MM.1S (cell line): ENCODE measurements around the gene ZPR1.

ENCODE experiments used
- DNase-seq: peaks from one replicate; pipeline ENCODE4 v3.0.0-alpha.2; 2015
- H2AFZ ChIP-seq: fragments of 300-600 bp; sonication (generic); 2 replicates; pipeline ENCODE4 v1.6.0; 2016; ENCODE audit warnings: antibody characterized with exemption, low read length
- H3F3A ChIP-seq: fragments of 300-600 bp; sonication (generic); 2 replicates; pipeline ENCODE4 v1.6.1; 2016; ENCODE audit warnings: mild to moderate bottlenecking, antibody characterized with exemption, low read length, moderate library complexity, mixed read lengths; ENCODE audit not compliant: insufficient read depth
- H3K27ac ChIP-seq: fragments of 300-600 bp; sonication (generic); 2 replicates; pipeline ENCODE4 v1.5.1; 2016; ENCODE audit warnings: mild to moderate bottlenecking, low read length
- H3K27me3 ChIP-seq: fragments of 300-600 bp; sonication (generic); replicated peaks from 2 replicates; pipeline ENCODE4 v1.6.0; 2016; ENCODE audit warnings: low read length; ENCODE audit not compliant: insufficient read depth
- H3K36me3 ChIP-seq: fragments of 300-600 bp; sonication (generic); replicated peaks from 2 replicates; pipeline ENCODE4 v1.6.1; 2016; ENCODE audit warnings: mild to moderate bottlenecking, low read length, mixed read lengths; ENCODE audit not compliant: insufficient read depth
- H3K4me1 ChIP-seq: fragments of 300-600 bp; sonication (generic); 2 replicates; pipeline ENCODE4 v1.6.1; 2016; ENCODE audit warnings: low read length, mixed read lengths
- H3K4me2 ChIP-seq: fragments of 300-600 bp; sonication (generic); 2 replicates; pipeline ENCODE4 v1.6.0; 2016; ENCODE audit warnings: low read depth, low read length
- H3K4me3 ChIP-seq: fragments of 300-600 bp; sonication (generic); 2 replicates; pipeline ENCODE4 v1.5.1; 2016; ENCODE audit warnings: low read length, mixed read lengths
- H3K79me2 ChIP-seq: fragments of 300-600 bp; sonication (generic); 2 replicates; pipeline ENCODE4 v1.6.1; 2016; ENCODE audit warnings: mixed run types, low read length, mixed read lengths
- H3K9ac ChIP-seq: fragments of 300-600 bp; sonication (generic); 2 replicates; pipeline ENCODE4 v1.6.1; 2016; ENCODE audit warnings: low read length, mixed read lengths
- H3K9me2 ChIP-seq: fragments of 300-600 bp; sonication (generic); replicated peaks from 2 replicates; pipeline ENCODE4 v1.6.1; 2016; ENCODE audit warnings: mild to moderate bottlenecking, low read length, mixed read lengths; ENCODE audit not compliant: insufficient read depth
- H3K9me3 ChIP-seq: fragments of 300-600 bp; sonication (generic); replicated peaks from 2 replicates; pipeline ENCODE4 v1.6.1; 2016; ENCODE audit warnings: mild to moderate bottlenecking, low read length, mixed read lengths; ENCODE audit not compliant: insufficient read depth
- H4K20me1 ChIP-seq: fragments of 300-600 bp; sonication (generic); 2 replicates; pipeline ENCODE4 v1.6.1; 2016; ENCODE audit warnings: mild to moderate bottlenecking, low read length, moderate library complexity, mixed read lengths; ENCODE audit not compliant: insufficient read depth
- EZH2 ChIP-seq: fragments of 300-600 bp; sonication (generic); optimal IDR thresholded peaks from 2 replicates; pipeline ENCODE3; 2017; ENCODE audit warnings: low read depth, mild to moderate bottlenecking, antibody characterized with exemption, low read length, mixed read lengths
- EZH2phosphoT487 ChIP-seq: fragments of 300-600 bp; sonication (generic); IDR thresholded peaks from 2 replicates; pipeline ENCODE4 v1.6.1; 2018; ENCODE audit warnings: antibody characterized with exemption, low read length
- TF ChIP-seq, protein P1 (sequence below): fragments of 300-600 bp; sonication (generic); IDR thresholded peaks from 2 replicates; pipeline ENCODE4 v1.5.1; 2016; ENCODE audit warnings: antibody characterized with exemption, low read length, mixed read lengths

The ZPR1 gene

DNA sequence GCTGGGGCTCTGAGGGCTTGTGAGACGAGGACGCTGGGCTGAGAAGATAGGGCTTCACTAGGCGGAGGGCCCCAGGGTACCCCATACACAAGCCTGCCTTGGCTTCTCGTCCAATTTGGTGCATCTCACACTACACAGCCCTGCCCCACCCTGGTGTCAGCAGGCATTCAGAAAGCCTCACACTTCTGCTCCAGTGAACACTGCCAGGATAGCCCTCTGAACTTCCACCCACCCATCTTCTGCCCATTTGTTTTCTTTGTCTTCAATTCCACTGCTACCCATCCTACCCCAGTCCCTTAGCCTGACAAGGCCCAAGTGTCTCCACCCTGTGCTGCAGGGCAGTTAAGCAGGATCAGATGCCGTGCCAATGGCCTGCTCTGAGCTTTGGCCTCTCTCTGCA lies 13.2 kb downstream of the ZPR1 start:
- Histone ChIP-seq H3K9me3 (no peaks in the 10 kb centered on the region), H3K9ac (no peak overlapping the region), H2AFZ (no peak overlapping the region), H3K79me2 (peaks cover 27% of the 10 kb centered on the region), H3K27ac (no peak overlapping the region), H3K4me1 (peaks cover 39% of the 10 kb centered on the region), H3K4me2 (no peak overlapping the region), H3K9me2 (no peaks in the 10 kb centered on the region), H4K20me1 (no peaks in the 10 kb centered on the region), H3K4me3 (no peak overlapping the region), H3K27me3 (no peaks in the 10 kb centered on the region), H3F3A (peaks cover 34% of the 10 kb centered on the region), H3K36me3 (peaks cover 16% of the 10 kb centered on the region; the same call in 1 of the 2 replicates)
- TF ChIP-seq, protein P1, sequence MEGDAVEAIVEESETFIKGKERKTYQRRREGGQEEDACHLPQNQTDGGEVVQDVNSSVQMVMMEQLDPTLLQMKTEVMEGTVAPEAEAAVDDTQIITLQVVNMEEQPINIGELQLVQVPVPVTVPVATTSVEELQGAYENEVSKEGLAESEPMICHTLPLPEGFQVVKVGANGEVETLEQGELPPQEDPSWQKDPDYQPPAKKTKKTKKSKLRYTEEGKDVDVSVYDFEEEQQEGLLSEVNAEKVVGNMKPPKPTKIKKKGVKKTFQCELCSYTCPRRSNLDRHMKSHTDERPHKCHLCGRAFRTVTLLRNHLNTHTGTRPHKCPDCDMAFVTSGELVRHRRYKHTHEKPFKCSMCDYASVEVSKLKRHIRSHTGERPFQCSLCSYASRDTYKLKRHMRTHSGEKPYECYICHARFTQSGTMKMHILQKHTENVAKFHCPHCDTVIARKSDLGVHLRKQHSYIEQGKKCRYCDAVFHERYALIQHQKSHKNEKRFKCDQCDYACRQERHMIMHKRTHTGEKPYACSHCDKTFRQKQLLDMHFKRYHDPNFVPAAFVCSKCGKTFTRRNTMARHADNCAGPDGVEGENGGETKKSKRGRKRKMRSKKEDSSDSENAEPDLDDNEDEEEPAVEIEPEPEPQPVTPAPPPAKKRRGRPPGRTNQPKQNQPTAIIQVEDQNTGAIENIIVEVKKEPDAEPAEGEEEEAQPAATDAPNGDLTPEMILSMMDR = no peak
- TF ChIP-seq EZH2 (no peak), EZH2phosphoT487 (no peak)
- DNase-seq = no peak

DNA sequence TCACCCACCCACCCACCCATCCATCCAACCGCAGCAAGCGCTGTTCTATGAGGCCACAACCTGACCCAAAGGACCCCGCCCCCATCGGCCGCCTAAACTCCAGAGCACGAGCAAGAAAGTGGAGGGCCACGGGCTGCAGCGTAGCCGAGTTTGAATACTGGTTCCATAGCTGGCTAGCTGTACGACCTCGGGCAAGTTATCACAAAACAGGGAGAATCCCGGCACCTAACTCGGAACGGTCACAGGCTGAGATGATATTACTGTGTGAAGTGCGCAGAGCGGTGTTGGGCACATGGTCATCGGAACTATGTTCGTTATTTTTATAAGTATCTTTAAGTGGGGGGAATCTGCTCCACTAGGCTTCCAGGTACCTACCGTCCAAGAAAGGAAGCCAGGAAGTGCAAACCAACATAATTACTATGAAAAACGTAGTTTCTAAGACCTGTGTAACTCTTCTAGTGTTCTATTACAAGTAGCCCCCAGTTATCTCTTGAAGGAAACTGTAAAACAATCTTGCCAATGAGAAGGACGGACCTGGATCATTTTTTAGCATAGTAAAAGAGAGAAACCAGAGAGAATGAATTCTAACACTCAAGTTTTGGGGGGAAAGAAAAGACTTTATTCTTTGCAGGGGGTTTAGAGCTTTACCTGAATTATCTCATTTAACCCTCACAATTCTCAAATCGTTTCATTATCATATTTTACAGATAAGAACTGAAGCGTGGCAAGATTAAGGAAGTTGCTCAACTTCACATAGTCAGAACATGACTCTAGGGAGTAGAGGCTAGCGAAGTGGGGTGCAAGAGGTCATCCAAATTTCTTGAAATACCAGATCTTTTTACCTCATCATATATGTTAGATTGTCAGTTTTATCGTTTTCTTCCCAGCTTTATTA lies 14.4 kb downstream of the ZPR1 start:
- Histone ChIP-seq H4K20me1 (no peaks in the 10 kb centered on the region), H3F3A (peaks cover 34% of the 10 kb centered on the region), H3K4me2 (peak overlapping the region; percentile 96), H3K27me3 (no peaks in the 10 kb centered on the region), H3K79me2 (peaks cover 34% of the 10 kb centered on the region), H3K27ac (peak overlapping the region; percentile 42; the same call in 1 of the 2 replicates), H3K9me3 (no peaks in the 10 kb centered on the region), H3K4me1 (peaks cover 39% of the 10 kb centered on the region), H3K9ac (peak overlapping the region; percentile 51; the same call in 1 of the 2 replicates), H3K4me3 (peak overlapping the region; percentile 64), H2AFZ (peak overlapping the region; percentile 67), H3K36me3 (peaks cover 12% of the 10 kb centered on the region), H3K9me2 (no peaks in the 10 kb centered on the region)
- no peak for DNase-seq
- TF ChIP-seq EZH2phosphoT487 (no peak), EZH2 (no peak)
- TF ChIP-seq, protein P1 = no peak

DNA sequence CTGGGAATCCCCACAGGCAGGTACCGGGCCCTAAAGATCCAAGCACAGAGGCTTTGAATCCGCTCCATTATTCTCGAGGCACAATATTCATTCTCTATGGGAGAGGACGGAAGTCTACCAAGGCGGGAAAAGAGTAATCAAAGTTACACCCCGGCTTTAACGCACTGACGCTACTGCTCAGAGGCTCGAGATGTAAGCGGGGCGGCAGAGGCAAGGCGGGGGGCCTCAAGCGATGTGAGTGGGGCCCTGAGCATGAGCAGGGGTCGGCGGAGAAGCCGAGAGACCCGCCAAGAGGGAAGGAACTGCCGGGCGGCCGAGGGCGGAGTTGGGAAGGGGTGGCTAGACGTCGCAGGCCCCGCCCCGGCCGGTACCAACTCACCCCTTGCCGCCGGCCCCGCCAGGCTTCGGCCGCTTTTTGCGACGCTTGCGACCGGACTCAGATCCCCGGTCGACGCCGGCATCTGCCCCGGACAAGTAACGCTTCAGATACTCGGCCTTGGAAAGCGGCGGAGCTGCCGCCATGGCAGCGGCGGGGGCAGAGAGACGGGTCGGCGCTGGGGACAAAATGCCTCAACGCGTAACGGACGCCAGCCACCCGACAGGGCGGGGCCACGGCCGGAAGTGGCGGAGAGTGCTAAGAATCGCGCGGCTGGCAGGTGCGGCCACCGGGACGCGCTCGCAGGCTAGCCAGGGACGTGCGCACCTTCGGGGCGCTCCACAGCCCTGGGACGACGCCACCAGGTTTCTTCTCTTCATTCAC lies 15.2 kb downstream of the ZPR1 start, which contains the start of gene BUD13:
BUD13 (minus strand) TSS at position 545 of the 760 bp plus-strand sequence; CDS start at position 522, 23 bp downstream.
- Histone ChIP-seq H3K36me3 (peaks cover 5% of the 10 kb centered on the region), H3K4me1 (peaks cover 39% of the 10 kb centered on the region)

More for the DNA sequence above, 15.2 kb downstream of the ZPR1 start, which contains the start of gene BUD13:
- Histone ChIP-seq H3K4me3 (peak within 1 kb of the TSS; percentile 87), H3K4me2 (peak within 1 kb of the TSS; percentile 96), H3K27me3 (no peaks in the 10 kb centered on the region), H3K9me2 (no peaks in the 10 kb centered on the region), H2AFZ (peak within 1 kb of the TSS; percentile 94), H3K27ac (peak within 1 kb of the TSS; percentile 79), H4K20me1 (no peaks in the 10 kb centered on the region), H3K9ac (peak within 1 kb of the TSS; percentile 97), H3K9me3 (no peaks in the 10 kb centered on the region), H3F3A (peaks cover 28% of the 10 kb centered on the region), H3K79me2 (peaks cover 34% of the 10 kb centered on the region)
- TF ChIP-seq, protein P1 = no peak
- TF ChIP-seq EZH2 (no peak), EZH2phosphoT487 (no peak)
- peak; percentile 91 for DNase-seq
